PC-3 (cell line): ENCODE data around the gene RSAD1.

Experiments
- CTCF ChIP-seq: fragments of 300-600 bp; sonication (generic); conservative IDR thresholded peaks from 2 replicates; pipeline ENCODE4 v1.5.1; 2017; ENCODE audit warnings: antibody characterized with exemption, low read depth, mild to moderate bottlenecking, low read length
- EZH2 ChIP-seq: fragments of 300-600 bp; sonication (generic); IDR thresholded peaks from one replicate; pipeline ENCODE4 v1.6.1; 2017; ENCODE audit warnings: antibody characterized with exemption, mild to moderate bottlenecking, low read length; ENCODE audit not compliant: unreplicated experiment

DNA sequence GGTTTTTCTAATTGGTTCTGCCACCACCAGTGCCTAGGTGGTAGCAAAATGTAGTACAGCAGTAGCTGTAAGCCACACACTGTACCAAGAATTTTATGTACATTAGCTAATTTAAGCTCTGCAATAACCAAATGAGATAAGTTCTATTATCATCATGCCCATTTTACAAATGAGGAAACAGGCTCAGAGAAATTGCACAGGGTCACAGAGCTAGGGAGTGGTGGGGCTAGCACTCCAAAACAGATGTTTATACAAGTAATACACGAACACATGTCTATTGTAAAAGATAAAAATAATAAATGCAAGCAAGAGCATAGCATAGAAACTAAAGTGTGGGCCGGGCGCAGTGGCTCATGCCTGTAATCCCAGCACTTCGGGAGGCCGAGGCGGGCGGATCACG lies 13.6 kb downstream of the RSAD1 start:
- TF ChIP-seq EZH2 (no peak), CTCF (no peak)
